GM23338 (cell line): Measurements from ENCODE around the gene NHS.

Experiments
- CREB1 ChIP-seq: fragments of 250-450 bp; sonication (Bioruptor Pico); IDR thresholded peaks from 2 replicates; pipeline ENCODE4 v1.5.0; 2020; ENCODE audit warnings: low read depth, mild to moderate bottlenecking, moderate library complexity
- CTCF ChIP-seq, 2 experiments: fragments of 200-600 bp in 1 of 2; sonication (generic) in 1 of 2; conservative IDR thresholded peaks; 2 replicates each; pipeline versions ENCODE4 v1.5.1 to v1.6.1; 2016 to 2017; ENCODE audit warnings: antibody characterized with exemption in 2 of 2, low read depth in 2 of 2, mild to moderate bottlenecking in 2 of 2, moderate library complexity in 1 of 2
- ETS1 ChIP-seq: IDR thresholded peaks from 2 replicates; pipeline ENCODE4 v1.6.1; 2016; ENCODE audit warnings: antibody characterized with exemption
- EZH2 ChIP-seq: fragments of 200-600 bp; sonication (generic); IDR thresholded peaks from one replicate; pipeline ENCODE4 v1.8.0; 2017; ENCODE audit warnings: antibody characterized with exemption, mild to moderate bottlenecking, low read depth; ENCODE audit not compliant: unreplicated experiment
- EZH2phosphoT487 ChIP-seq: fragments of 200-600 bp; sonication (generic); IDR thresholded peaks from one replicate; pipeline ENCODE4 v1.8.1; 2018; ENCODE audit warnings: antibody characterized with exemption; ENCODE audit not compliant: unreplicated experiment
- JUNB ChIP-seq: IDR thresholded peaks from one replicate; pipeline ENCODE4 v1.6.1; 2016; ENCODE audit warnings: antibody characterized with exemption; ENCODE audit not compliant: unreplicated experiment
- NANOG ChIP-seq: IDR thresholded peaks from 2 replicates; pipeline ENCODE4 v1.6.1; 2016; ENCODE audit warnings: antibody characterized with exemption, borderline replicate concordance
- POLR2AphosphoS5 ChIP-seq: IDR thresholded peaks from 2 replicates; pipeline ENCODE4 v1.6.1; 2016; ENCODE audit warnings: antibody characterized with exemption, low read depth
- REST ChIP-seq: IDR thresholded peaks from one replicate; pipeline ENCODE4 v1.6.1; 2018; ENCODE audit warnings: antibody characterized with exemption; ENCODE audit not compliant: unreplicated experiment
- STAT1 ChIP-seq: IDR thresholded peaks from one replicate; pipeline ENCODE4 v1.6.1; 2016; ENCODE audit warnings: antibody characterized with exemption; ENCODE audit not compliant: unreplicated experiment
- ZNF331 ChIP-seq: fragments of 250-450 bp; sonication (Bioruptor Pico); IDR thresholded peaks from 2 replicates; pipeline ENCODE4 v1.5.0; 2020; ENCODE audit warnings: low read depth, mild to moderate bottlenecking, moderate library complexity
- ZNF462 ChIP-seq: fragments of 250-450 bp; sonication (Bioruptor Pico); IDR thresholded peaks from 2 replicates; pipeline ENCODE4 v1.5.0; 2020; ENCODE audit warnings: mild to moderate bottlenecking, moderate library complexity

- TF ChIP-seq CTCF (conservative IDR thresholded peaks at IDR 0.05; ENCODE audit: low read depth in 2 of 2) (no peak), EZH2 (no peak), JUNB (no peak), REST (no peak), EZH2phosphoT487 (no peak), POLR2AphosphoS5 (no peak), ZNF331 (CRISPR knock-in tag) (no peak), NANOG (no peak), ZNF462 (no peak), STAT1 (no peak), ETS1 (no peak), CREB1 (CRISPR knock-in tag) (no peak)
Observed at GRCh38 chrX:17634542-17635207, 259.7 kb downstream of the NHS start.
